KG1 (cell line): ENCODE results near the gene TMEM205.
"Not testable (repeated sequence)": the region's sequence is repeated elsewhere in the genome, so short reads cannot be mapped to it uniquely, and the experiment has no call there.

Experiments
- DNase-seq: peaks from one replicate; lab custom pipeline; 2025; lab: John Stamatoyannopoulos, UW

Gene TMEM205

GRCh38 chr19:11346104-11346940 is at the start of gene TMEM205, which contains the start of gene CCDC159:
TMEM205 (minus strand) TSS chr19:11346268; CDS start chr19:11345619, 649 bp downstream.
CCDC159 (plus strand) TSS chr19:11346519; CDS start chr19:11346607, 88 bp downstream.
- peak; percentile 99 for DNase-seq

GRCh38 chr19:11390933-11391680 is 45.0 kb upstream of the TMEM205 start:
- no peak for DNase-seq

GRCh38 chr19:11390359-11390758 is 44.3 kb upstream of the TMEM205 start:
- DNase-seq: no peak

GRCh38 chr19:11387162-11388034 is 41.3 kb upstream of the TMEM205 start:
- DNase-seq: peak; percentile 15

GRCh38 chr19:11384778-11385129 is 38.7 kb upstream of the TMEM205 start:
- DNase-seq: no peak

GRCh38 chr19:11383706-11384048 is 37.6 kb upstream of the TMEM205 start:
- no peak for DNase-seq

GRCh38 chr19:11382898-11383705 is 37.0 kb upstream of the TMEM205 start:
- peak; percentile 36 for DNase-seq

- peak; percentile 94 for DNase-seq
Measured at GRCh38 chr19:11380653-11381537, 34.8 kb upstream of the TMEM205 start.

- DNase-seq: no peak
Measured at GRCh38 chr19:11379857-11380350, 33.8 kb upstream of the TMEM205 start.

GRCh38 chr19:11379269-11379845 is 33.3 kb upstream of the TMEM205 start:
- DNase-seq: not testable (repeated sequence)

GRCh38 chr19:11378319-11379189 is 32.5 kb upstream of the TMEM205 start:
- DNase-seq: no peak

- no peak for DNase-seq
Measured at GRCh38 chr19:11377756-11378155, 31.7 kb upstream of the TMEM205 start.

- no peak for DNase-seq
Measured at GRCh38 chr19:11377237-11377636, 31.2 kb upstream of the TMEM205 start.

- DNase-seq: peak; percentile 75
Measured at GRCh38 chr19:11375143-11375948, 29.3 kb upstream of the TMEM205 start.

- DNase-seq: peak; percentile 100
Measured at GRCh38 chr19:11374433-11375142, 28.5 kb upstream of the TMEM205 start, which contains the start of gene SWSAP1. SWSAP1 (plus strand) TSS chr19:11374666; CDS start chr19:11374681, 15 bp downstream.

GRCh38 chr19:11373885-11374432 is 27.9 kb upstream of the TMEM205 start:
- DNase-seq: no peak
